ENCODE measurements around the gene RNF6. TPM values are rescaled to one million over a fixed set of nuclear protein-coding genes. Genes with fewer than 3 reads are reported as not detected.

RNF6 gene
- total RNA-seq, 1 donor from 2014 or later, result 39.2 TPM

- intact Hi-C loops (cut with micrococcal nuclease), result loop anchor here (10.0 kb wide), 1 partner anchor 1907 kb away; the partner anchor contains the start of gene PAN3
These were observed 5.3 kb upstream of the RNF6 start for GRCh38 chr13:26227166-26227971.

GRCh38 chr13:26225896-26226617, 3.9 kb upstream of the RNF6 start:
- intact Hi-C loops (cut with micrococcal nuclease), result loop anchor here (10.0 kb wide), 1 partner anchor 1909 kb away; the partner anchor contains the start of gene PAN3

GRCh38 chr13:26222520-26223046, 469 bp upstream of the RNF6 start:
- intact Hi-C loops (cut with micrococcal nuclease), result loop anchor here (5.0 to 10.0 kb wide), 2 partner anchors 1030 to 1912 kb away; partner anchors contain the start of genes PAN3 and RPL21

- intact Hi-C loops (cut with micrococcal nuclease), result loop anchor here (1.0 to 10.0 kb wide), 4 partner anchors 32 to 1913 kb away; partner anchors contain the start of genes PAN3 and RPL21
These were observed 754 bp downstream of the RNF6 start for GRCh38 chr13:26221399-26221720.

- intact Hi-C loops (cut with micrococcal nuclease), result loop anchor here (5.0 to 10.0 kb wide), 2 partner anchors 1032 to 1914 kb away; partner anchors contain the start of genes PAN3 and RPL21
These were observed 1.5 kb downstream of the RNF6 start for GRCh38 chr13:26220575-26220974.

- intact Hi-C loops (cut with micrococcal nuclease), result loop anchor here (5.0 to 10.0 kb wide), 2 partner anchors 1033 to 1915 kb away; partner anchors contain the start of genes PAN3 and RPL21
These were observed 2.4 kb downstream of the RNF6 start for GRCh38 chr13:26219726-26220125.

- intact Hi-C loops (cut with micrococcal nuclease), result no loop called here
These were observed 6.1 kb downstream of the RNF6 start for GRCh38 chr13:26216042-26216441.

- intact Hi-C loops (cut with micrococcal nuclease), result no loop called here
These were observed 8.1 kb downstream of the RNF6 start for GRCh38 chr13:26213982-26214381.

- intact Hi-C loops (cut with micrococcal nuclease), result no loop called here
These were observed 8.8 kb downstream of the RNF6 start for GRCh38 chr13:26213345-26213744.

GRCh38 chr13:26208287-26208686, 13.8 kb downstream of the RNF6 start:
- intact Hi-C loops (cut with micrococcal nuclease), result loop anchor here (5.0 kb wide), 1 partner anchor 1176 kb away; no protein-coding TSS in a partner anchor

GRCh38 chr13:26202365-26202972, 19.6 kb downstream of the RNF6 start:
- intact Hi-C loops (cut with micrococcal nuclease), result no loop called here

- intact Hi-C loops (cut with micrococcal nuclease), result no loop called here
These were observed 21.3 kb downstream of the RNF6 start for GRCh38 chr13:26200811-26201210.

- intact Hi-C loops (cut with micrococcal nuclease), result no loop called here
These were observed 24.0 kb downstream of the RNF6 start for GRCh38 chr13:26198116-26198515.

GRCh38 chr13:26197298-26197697, 24.8 kb downstream of the RNF6 start:
- intact Hi-C loops (cut with micrococcal nuclease), result no loop called here

GRCh38 chr13:26186995-26187394, 35.1 kb downstream of the RNF6 start:
- intact Hi-C loops (cut with micrococcal nuclease), result loop anchor here (1.0 to 10.0 kb wide), 6 partner anchors 34 to 882 kb away; partner anchors contain the start of genes CDK8, NUP58 and WASF3

GRCh38 chr13:26186118-26186870, 35.8 kb downstream of the RNF6 start:
- intact Hi-C loops (cut with micrococcal nuclease), result loop anchor here (1.0 to 10.0 kb wide), 6 partner anchors 35 to 881 kb away; partner anchors contain the start of genes CDK8, NUP58 and WASF3

- intact Hi-C loops (cut with micrococcal nuclease), result loop anchor here (1.0 to 10.0 kb wide), 6 partner anchors 36 to 881 kb away; partner anchors contain the start of genes CDK8, NUP58 and WASF3
These were observed 36.4 kb downstream of the RNF6 start for GRCh38 chr13:26185720-26186117.

- intact Hi-C loops (cut with micrococcal nuclease), result loop anchor here (1.0 to 10.0 kb wide), 5 partner anchors 297 to 880 kb away; partner anchors contain the start of genes NUP58 and WASF3
These were observed 37.3 kb downstream of the RNF6 start for GRCh38 chr13:26184791-26185250.

GRCh38 chr13:26183416-26183815, 38.7 kb downstream of the RNF6 start:
- intact Hi-C loops (cut with micrococcal nuclease), result loop anchor here (10.0 kb wide), 2 partner anchors 421 to 879 kb away; partner anchors contain the start of gene NUP58

- intact Hi-C loops (cut with micrococcal nuclease), result no loop called here
These were observed 42.8 kb downstream of the RNF6 start for GRCh38 chr13:26179344-26179743.

All from T-helper 2 cell treated with Interferon-gamma antibody and Interleukin-4, amounts not matched to agents 100 ng/mL and 5 ng/mL, for 36 hours (primary cell).